Fibroblast of pulmonary artery (primary cell): ENCODE data around the gene LTA4H.

Source experiments
- DNase-seq: peaks from one replicate; pipeline ENCODE4 v3.0.0-alpha.2; 2010; ENCODE audit warnings: low read depth
- H3K4me3 ChIP-seq: replicated peaks from 2 replicates; pipeline ENCODE4 v1.5.1; 2011; ENCODE audit warnings: low read depth, mild to moderate bottlenecking, control low read depth, low read length, moderate library complexity
- TF ChIP-seq, protein P1 (sequence below): IDR thresholded peaks from 2 replicates; pipeline ENCODE4 v1.5.1; 2011; ENCODE audit warnings: mild to moderate bottlenecking, control low read depth, low read length, inconsistent platforms; ENCODE audit errors: missing control alignments

Gene LTA4H

GRCh38 chr12:96056646-96057455 lies 21.5 kb upstream of the LTA4H start:
- no peak for DNase-seq
- TF ChIP-seq, protein P1, sequence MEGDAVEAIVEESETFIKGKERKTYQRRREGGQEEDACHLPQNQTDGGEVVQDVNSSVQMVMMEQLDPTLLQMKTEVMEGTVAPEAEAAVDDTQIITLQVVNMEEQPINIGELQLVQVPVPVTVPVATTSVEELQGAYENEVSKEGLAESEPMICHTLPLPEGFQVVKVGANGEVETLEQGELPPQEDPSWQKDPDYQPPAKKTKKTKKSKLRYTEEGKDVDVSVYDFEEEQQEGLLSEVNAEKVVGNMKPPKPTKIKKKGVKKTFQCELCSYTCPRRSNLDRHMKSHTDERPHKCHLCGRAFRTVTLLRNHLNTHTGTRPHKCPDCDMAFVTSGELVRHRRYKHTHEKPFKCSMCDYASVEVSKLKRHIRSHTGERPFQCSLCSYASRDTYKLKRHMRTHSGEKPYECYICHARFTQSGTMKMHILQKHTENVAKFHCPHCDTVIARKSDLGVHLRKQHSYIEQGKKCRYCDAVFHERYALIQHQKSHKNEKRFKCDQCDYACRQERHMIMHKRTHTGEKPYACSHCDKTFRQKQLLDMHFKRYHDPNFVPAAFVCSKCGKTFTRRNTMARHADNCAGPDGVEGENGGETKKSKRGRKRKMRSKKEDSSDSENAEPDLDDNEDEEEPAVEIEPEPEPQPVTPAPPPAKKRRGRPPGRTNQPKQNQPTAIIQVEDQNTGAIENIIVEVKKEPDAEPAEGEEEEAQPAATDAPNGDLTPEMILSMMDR, result no peak
- H3K4me3 ChIP-seq, result no peak overlapping the region

- DNase-seq, result peak; percentile 19
- H3K4me3 ChIP-seq, result no peak overlapping the region
- TF ChIP-seq, protein P1, result no peak
These were observed 18.8 kb upstream of the LTA4H start for GRCh38 chr12:96054244-96054610.

DNA sequence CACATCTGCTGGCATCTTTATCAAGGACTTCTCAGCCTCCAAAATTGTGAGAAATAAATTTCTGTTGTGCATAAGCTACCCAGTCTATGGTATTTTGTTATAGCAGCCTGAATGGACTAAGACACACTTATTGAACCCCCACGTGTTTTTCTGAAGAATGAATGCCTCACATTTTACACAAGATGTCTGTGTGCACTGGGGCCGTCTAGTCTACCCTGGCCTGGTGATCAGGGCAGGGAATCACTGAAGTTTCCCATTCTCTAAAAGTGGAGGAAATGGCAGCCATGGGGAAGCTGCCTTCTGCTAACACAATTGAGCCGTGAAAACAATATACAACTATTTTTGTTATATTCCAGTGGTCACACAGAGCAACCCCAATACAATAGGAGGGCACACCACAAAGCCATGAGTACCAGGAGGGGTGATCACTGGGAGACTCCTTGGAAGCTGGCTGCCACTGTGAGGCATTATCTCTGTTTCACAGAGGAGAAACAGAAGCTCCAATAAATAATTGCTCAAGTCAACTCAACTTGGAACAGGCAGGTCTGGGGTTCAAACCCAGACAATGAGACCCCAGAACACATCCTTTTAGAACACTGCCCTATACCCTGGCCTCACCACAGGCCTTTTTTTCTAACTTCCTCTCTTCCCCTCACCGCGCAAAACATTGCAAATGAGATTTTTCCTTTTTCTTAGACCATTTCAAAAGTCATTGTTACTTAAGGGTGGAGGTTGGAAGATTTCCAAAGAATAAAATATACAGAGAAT lies 18.3 kb upstream of the LTA4H start:
- H3K4me3 ChIP-seq, result no peak overlapping the region
- TF ChIP-seq, protein P1, result no peak
- no peak for DNase-seq

DNA sequence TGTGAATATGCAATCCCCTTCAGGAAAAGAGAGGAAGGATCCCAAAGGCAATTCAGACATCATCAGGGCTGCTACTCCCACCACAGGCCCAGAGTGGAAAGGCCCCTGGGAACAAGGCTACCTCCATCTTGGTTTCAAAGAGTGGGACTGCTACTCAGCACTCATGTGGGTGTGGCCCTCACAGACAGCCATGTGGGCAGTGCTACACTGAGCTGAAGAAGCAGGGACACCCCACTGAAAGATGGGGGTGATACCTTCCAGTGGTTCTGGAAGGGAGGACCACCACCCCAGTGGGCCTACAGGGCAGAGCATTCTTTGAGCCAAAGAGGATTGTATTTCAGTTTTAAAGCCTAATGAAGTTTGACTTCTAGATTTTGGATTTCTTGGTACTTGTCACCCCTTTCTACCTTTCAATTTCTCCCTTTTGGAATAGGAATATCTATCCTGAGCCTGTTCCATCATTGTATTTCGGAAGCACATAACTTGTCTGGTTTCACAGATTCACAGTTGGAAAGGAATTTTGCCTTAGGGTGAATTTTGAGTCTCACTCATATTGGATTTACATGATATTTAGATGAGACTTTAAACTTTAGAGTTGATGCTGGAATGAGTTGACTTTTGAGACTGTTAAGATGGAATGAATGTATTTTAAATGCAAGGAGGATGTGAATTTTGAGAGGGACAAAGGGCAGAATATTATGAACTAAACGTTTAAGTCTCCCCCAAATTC lies 16.5 kb upstream of the LTA4H start:
- no peak for DNase-seq
- TF ChIP-seq, protein P1, result no peak
- no peak overlapping the region for H3K4me3 ChIP-seq

DNA sequence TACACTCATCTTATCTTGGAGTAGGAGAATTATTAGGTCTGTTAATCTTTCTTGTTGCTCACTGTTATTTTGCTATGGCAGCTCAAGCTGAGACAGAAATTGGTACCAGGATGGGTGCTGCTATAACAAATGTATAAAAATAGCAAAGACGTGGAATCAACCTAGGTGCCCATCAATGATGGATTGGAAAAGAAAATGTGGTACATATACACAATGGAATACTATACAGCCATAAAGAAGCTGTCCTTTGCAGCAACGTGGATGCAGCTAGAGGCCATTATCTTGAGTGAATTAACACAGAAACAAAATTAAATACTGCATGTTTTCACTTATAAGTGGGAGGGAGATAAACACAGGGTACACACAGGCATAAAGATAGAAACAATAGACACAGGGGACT lies 14.8 kb upstream of the LTA4H start:
- DNase-seq, result no peak
- no peak overlapping the region for H3K4me3 ChIP-seq
- TF ChIP-seq, protein P1, result no peak

- H3K4me3 ChIP-seq, result no peak overlapping the region
- no peak for DNase-seq
- TF ChIP-seq, protein P1, result no peak
These were observed 13.7 kb upstream of the LTA4H start for GRCh38 chr12:96049101-96049500.
